DOHH2 (cell line): ENCODE measurements around the gene TSC22D1.

Source experiments
- CTCF ChIP-seq: fragments of 200-600 bp; sonication (generic); IDR thresholded peaks from one replicate; pipeline ENCODE4 v1.5.1; 2014; ENCODE audit warnings: antibody characterized with exemption, mild to moderate bottlenecking, low read depth, low read length; ENCODE audit not compliant: poor library complexity, severe bottlenecking
- EZH2phosphoT487 ChIP-seq: fragments of 200-600 bp; sonication (generic); IDR thresholded peaks from 2 replicates; pipeline ENCODE4 v1.6.1; 2017; ENCODE audit warnings: borderline replicate concordance, mild to moderate bottlenecking, antibody characterized with exemption, low read length, moderate library complexity, mixed read lengths

- TF ChIP-seq CTCF (no peak), EZH2phosphoT487 (no peak)
These were observed 91.5 kb downstream of the TSC22D1 start for GRCh38 chr13:44484562-44485138.
